Karpas-422 (cell line): Measurements from ENCODE around the gene NPFFR1. TPM values are rescaled to one million over a fixed set of nuclear protein-coding genes. Genes with fewer than 3 reads are reported as not detected.

Experiments
- DNase-seq: peaks from one replicate; pipeline ENCODE4 v3.0.0-alpha.2; 2015
- H2AFZ ChIP-seq: fragments of 200-600 bp; sonication (generic); 2 replicates; pipeline ENCODE4 v1.6.1; 2014; ENCODE audit warnings: antibody characterized with exemption, low read length, mixed read lengths
- H3K27ac ChIP-seq: fragments of 200-600 bp; sonication (generic); 2 replicates; pipeline ENCODE4 v1.5.1; 2014; ENCODE audit warnings: mild to moderate bottlenecking, low read length, moderate library complexity
- H3K27me3 ChIP-seq: fragments of 200-600 bp; sonication (generic); 2 replicates; pipeline ENCODE4 v1.6.1; 2014; ENCODE audit warnings: low read length, mixed read lengths
- H3K36me3 ChIP-seq: fragments of 200-600 bp; sonication (generic); 2 replicates; pipeline ENCODE4 v1.6.1; 2014; ENCODE audit warnings: low read length, mixed read lengths; ENCODE audit not compliant: insufficient read depth
- H3K4me1 ChIP-seq: fragments of 200-600 bp; sonication (generic); 2 replicates; pipeline ENCODE4 v1.6.1; 2014; ENCODE audit warnings: mild to moderate bottlenecking, low read length, mixed read lengths
- H3K4me2 ChIP-seq: fragments of 200-600 bp; sonication (generic); 2 replicates; pipeline ENCODE4 v1.6.1; 2014; ENCODE audit warnings: low read length, low read depth, mild to moderate bottlenecking; ENCODE audit not compliant: poor library complexity, severe bottlenecking
- H3K4me3 ChIP-seq: fragments of 200-600 bp; sonication (generic); 2 replicates; pipeline ENCODE4 v1.5.1; 2014; ENCODE audit warnings: mild to moderate bottlenecking, antibody characterized with exemption, low read length, mixed read lengths
- H3K79me2 ChIP-seq: fragments of 200-600 bp; sonication (generic); 2 replicates; pipeline ENCODE4 v1.6.1; 2014; ENCODE audit warnings: mild to moderate bottlenecking, low read length, mixed read lengths
- H3K9ac ChIP-seq: fragments of 200-600 bp; sonication (generic); 2 replicates; pipeline ENCODE4 v1.6.0; 2014; ENCODE audit warnings: low read length
- H3K9me2 ChIP-seq: fragments of 200-600 bp; sonication (generic), shearing (Covaris generic); replicated peaks from 2 replicates; pipeline ENCODE4 v1.6.0; 2014; ENCODE audit warnings: mild to moderate bottlenecking, low read length, moderate library complexity; ENCODE audit not compliant: insufficient read depth
- H3K9me3 ChIP-seq: fragments of 300-700, 200-600 bp; sonication (generic); 2 replicates; pipeline ENCODE4 v1.6.1; 2014; ENCODE audit warnings: low read length, mixed read lengths
- H4K20me1 ChIP-seq: fragments of 200-600 bp; sonication (generic); 2 replicates; pipeline ENCODE4 v1.6.1; 2014; ENCODE audit warnings: mild to moderate bottlenecking, antibody characterized with exemption, low read length, low read depth; ENCODE audit not compliant: insufficient read depth
- total RNA-seq: library from RNA; depleted of rRNA; stranded (reverse); fragments of >200 nt; shearing (Covaris generic); gene quantifications from 2 replicates; pipeline ENCODE4 v1.2.3, GENCODE V29; 2014; ENCODE audit warnings: low replicate concordance

NPFFR1 gene
- total RNA-seq, 1 experiment from 2014 or later: not detected

- DNase-seq: no peak
- no peaks in the 10 kb centered on the region for H3K9me3 ChIP-seq
- H3K4me1 ChIP-seq: peaks cover 52% of the 10 kb centered on the region
Observed at GRCh38 chr10:70300908-70301597, 17.2 kb upstream of the NPFFR1 start.

GRCh38 chr10:70300461-70300860, 16.7 kb upstream of the NPFFR1 start:
- Histone ChIP-seq H3K36me3 (no peaks in the 10 kb centered on the region), H3K79me2 (no peaks in the 10 kb centered on the region), H3K9ac (no peak overlapping the region), H3K9me2 (no peaks in the 10 kb centered on the region), H3K4me2 (no peak overlapping the region), H3K4me3 (no peak overlapping the region), H4K20me1 (no peaks in the 10 kb centered on the region), H3K27ac (0 out of 2 replicates have a peak overlapping the region, but pooled peaks have one; percentile 7), H3K4me1 (peaks cover 53% of the 10 kb centered on the region), H3K9me3 (no peaks in the 10 kb centered on the region), H3K27me3 (no peaks in the 10 kb centered on the region), H2AFZ (no peak overlapping the region)
- no peak for DNase-seq

More at GRCh38 chr10:70300908-70301597, 17.2 kb upstream of the NPFFR1 start:
- Histone ChIP-seq H3K27ac (no peak overlapping the region; the same call in 1 of the 2 replicates), H3K4me2 (no peak overlapping the region), H2AFZ (no peak overlapping the region), H3K9ac (no peak overlapping the region), H3K4me3 (no peak overlapping the region), H4K20me1 (no peaks in the 10 kb centered on the region), H3K9me2 (no peaks in the 10 kb centered on the region), H3K36me3 (no peaks in the 10 kb centered on the region), H3K27me3 (no peaks in the 10 kb centered on the region), H3K79me2 (no peaks in the 10 kb centered on the region)

- H2AFZ ChIP-seq: no peak overlapping the region
- H3K4me1 ChIP-seq: peaks cover 53% of the 10 kb centered on the region
- no peak overlapping the region for H3K9ac ChIP-seq
- no peaks in the 10 kb centered on the region for H3K9me2 ChIP-seq
- no peak overlapping the region for H3K4me2 ChIP-seq
- H3K79me2 ChIP-seq: no peaks in the 10 kb centered on the region
- no peaks in the 10 kb centered on the region for H4K20me1 ChIP-seq
- H3K9me3 ChIP-seq: no peaks in the 10 kb centered on the region
- H3K36me3 ChIP-seq: no peaks in the 10 kb centered on the region
- H3K27me3 ChIP-seq: no peaks in the 10 kb centered on the region
- no peak overlapping the region for H3K4me3 ChIP-seq
- 0 out of 2 replicates have a peak overlapping the region, but pooled peaks have one; percentile 7 for H3K27ac ChIP-seq
- no peak for DNase-seq
Observed at GRCh38 chr10:70299876-70300275, 16.1 kb upstream of the NPFFR1 start.

- no peak overlapping the region for H3K4me3 ChIP-seq
- no peaks in the 10 kb centered on the region for H3K36me3 ChIP-seq
- H2AFZ ChIP-seq: no peak overlapping the region
- H4K20me1 ChIP-seq: no peaks in the 10 kb centered on the region
- H3K9me2 ChIP-seq: no peaks in the 10 kb centered on the region
- no peak overlapping the region for H3K9ac ChIP-seq
- no peak overlapping the region for H3K27ac ChIP-seq
- peaks cover 55% of the 10 kb centered on the region for H3K4me1 ChIP-seq
- no peaks in the 10 kb centered on the region for H3K79me2 ChIP-seq
- no peaks in the 10 kb centered on the region for H3K27me3 ChIP-seq
- H3K4me2 ChIP-seq: no peak overlapping the region
- no peak for DNase-seq
- no peaks in the 10 kb centered on the region for H3K9me3 ChIP-seq
Observed at GRCh38 chr10:70298393-70298792, 14.6 kb upstream of the NPFFR1 start.

GRCh38 chr10:70297224-70297623, 13.4 kb upstream of the NPFFR1 start:
- H3K79me2 ChIP-seq: no peaks in the 10 kb centered on the region
- H3K9me3 ChIP-seq: no peaks in the 10 kb centered on the region
- no peaks in the 10 kb centered on the region for H4K20me1 ChIP-seq
- H3K27ac ChIP-seq: peak overlapping the region; percentile 92
- no peak overlapping the region for H2AFZ ChIP-seq
- H3K36me3 ChIP-seq: no peaks in the 10 kb centered on the region
- DNase-seq: no peak
- H3K9ac ChIP-seq: no peak overlapping the region
- H3K4me2 ChIP-seq: no peak overlapping the region
- H3K4me1 ChIP-seq: peaks cover 57% of the 10 kb centered on the region
- no peak overlapping the region for H3K4me3 ChIP-seq
- H3K27me3 ChIP-seq: no peaks in the 10 kb centered on the region
- no peaks in the 10 kb centered on the region for H3K9me2 ChIP-seq

GRCh38 chr10:70296406-70296899, 12.6 kb upstream of the NPFFR1 start:
- Histone ChIP-seq H3K36me3 (no peaks in the 10 kb centered on the region), H3K4me2 (no peak overlapping the region), H3K9me3 (no peaks in the 10 kb centered on the region), H3K9me2 (no peaks in the 10 kb centered on the region), H3K27ac (peak overlapping the region; percentile 92), H3K27me3 (no peaks in the 10 kb centered on the region), H4K20me1 (no peaks in the 10 kb centered on the region), H2AFZ (no peak overlapping the region), H3K79me2 (no peaks in the 10 kb centered on the region), H3K9ac (no peak overlapping the region), H3K4me3 (no peak overlapping the region), H3K4me1 (peaks cover 57% of the 10 kb centered on the region)
- DNase-seq: no peak

- Histone ChIP-seq H3K9me2 (no peaks in the 10 kb centered on the region), H4K20me1 (no peaks in the 10 kb centered on the region), H3K79me2 (no peaks in the 10 kb centered on the region), H2AFZ (no peak overlapping the region), H3K4me3 (peak overlapping the region; percentile 23), H3K36me3 (no peaks in the 10 kb centered on the region), H3K4me1 (peaks cover 57% of the 10 kb centered on the region), H3K27ac (peak overlapping the region; percentile 92), H3K9me3 (no peaks in the 10 kb centered on the region), H3K27me3 (no peaks in the 10 kb centered on the region), H3K4me2 (peak overlapping the region; percentile 58), H3K9ac (peak overlapping the region; percentile 57)
- DNase-seq: no peak
Observed at GRCh38 chr10:70295926-70296325, 12.1 kb upstream of the NPFFR1 start.

- DNase-seq: peak; percentile 80
- Histone ChIP-seq H3K9ac (peak overlapping the region; percentile 57), H3K4me2 (peak overlapping the region; percentile 58), H2AFZ (no peak overlapping the region), H3K27me3 (no peaks in the 10 kb centered on the region), H3K79me2 (no peaks in the 10 kb centered on the region), H4K20me1 (no peaks in the 10 kb centered on the region), H3K9me3 (no peaks in the 10 kb centered on the region), H3K36me3 (no peaks in the 10 kb centered on the region), H3K4me1 (peaks cover 57% of the 10 kb centered on the region), H3K9me2 (no peaks in the 10 kb centered on the region), H3K4me3 (peak overlapping the region; percentile 23), H3K27ac (peak overlapping the region; percentile 92)
Observed at GRCh38 chr10:70295321-70295720, 11.5 kb upstream of the NPFFR1 start.
